HL-60 (cell line): ENCODE data around the gene FBXO34.

Source experiments
- POLR2AphosphoS5 ChIP-seq: IDR thresholded peaks from 2 replicates; pipeline ENCODE4 v1.6.1; 2012; ENCODE audit warnings: low read depth
- TF ChIP-seq, protein P1 (sequence below): IDR thresholded peaks from one replicate; pipeline ENCODE4 v1.5.1; 2011; ENCODE audit warnings: low read length, control low read depth, inconsistent platforms; ENCODE audit not compliant: insufficient read depth
- TF ChIP-seq, protein P2 (sequence below): IDR thresholded peaks from 2 replicates; pipeline ENCODE4 v1.6.1; 2012; ENCODE audit warnings: low read depth; ENCODE audit not compliant: insufficient replicate concordance

DNA sequence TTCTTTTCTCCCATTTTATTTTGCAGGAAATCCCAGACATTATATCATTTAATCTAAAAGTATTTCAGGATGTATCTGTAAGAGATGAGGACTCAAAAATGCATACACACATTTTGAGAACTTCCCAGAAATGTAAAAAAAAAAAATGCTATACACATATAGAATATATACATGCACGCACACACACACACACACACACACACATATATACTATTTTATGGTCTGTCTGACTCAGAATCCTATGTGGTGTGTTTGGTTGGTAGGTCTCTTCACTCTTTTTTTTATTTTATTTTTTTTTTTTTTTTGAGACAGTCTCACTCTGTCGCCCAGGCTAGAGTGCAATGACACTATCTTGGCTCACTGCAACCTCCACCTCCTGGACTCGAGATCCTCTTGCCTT lies 65.5 kb downstream of the FBXO34 start:
- TF ChIP-seq, protein P1, sequence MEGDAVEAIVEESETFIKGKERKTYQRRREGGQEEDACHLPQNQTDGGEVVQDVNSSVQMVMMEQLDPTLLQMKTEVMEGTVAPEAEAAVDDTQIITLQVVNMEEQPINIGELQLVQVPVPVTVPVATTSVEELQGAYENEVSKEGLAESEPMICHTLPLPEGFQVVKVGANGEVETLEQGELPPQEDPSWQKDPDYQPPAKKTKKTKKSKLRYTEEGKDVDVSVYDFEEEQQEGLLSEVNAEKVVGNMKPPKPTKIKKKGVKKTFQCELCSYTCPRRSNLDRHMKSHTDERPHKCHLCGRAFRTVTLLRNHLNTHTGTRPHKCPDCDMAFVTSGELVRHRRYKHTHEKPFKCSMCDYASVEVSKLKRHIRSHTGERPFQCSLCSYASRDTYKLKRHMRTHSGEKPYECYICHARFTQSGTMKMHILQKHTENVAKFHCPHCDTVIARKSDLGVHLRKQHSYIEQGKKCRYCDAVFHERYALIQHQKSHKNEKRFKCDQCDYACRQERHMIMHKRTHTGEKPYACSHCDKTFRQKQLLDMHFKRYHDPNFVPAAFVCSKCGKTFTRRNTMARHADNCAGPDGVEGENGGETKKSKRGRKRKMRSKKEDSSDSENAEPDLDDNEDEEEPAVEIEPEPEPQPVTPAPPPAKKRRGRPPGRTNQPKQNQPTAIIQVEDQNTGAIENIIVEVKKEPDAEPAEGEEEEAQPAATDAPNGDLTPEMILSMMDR = no peak
- TF ChIP-seq POLR2AphosphoS5 = no peak
- TF ChIP-seq, protein P2, sequence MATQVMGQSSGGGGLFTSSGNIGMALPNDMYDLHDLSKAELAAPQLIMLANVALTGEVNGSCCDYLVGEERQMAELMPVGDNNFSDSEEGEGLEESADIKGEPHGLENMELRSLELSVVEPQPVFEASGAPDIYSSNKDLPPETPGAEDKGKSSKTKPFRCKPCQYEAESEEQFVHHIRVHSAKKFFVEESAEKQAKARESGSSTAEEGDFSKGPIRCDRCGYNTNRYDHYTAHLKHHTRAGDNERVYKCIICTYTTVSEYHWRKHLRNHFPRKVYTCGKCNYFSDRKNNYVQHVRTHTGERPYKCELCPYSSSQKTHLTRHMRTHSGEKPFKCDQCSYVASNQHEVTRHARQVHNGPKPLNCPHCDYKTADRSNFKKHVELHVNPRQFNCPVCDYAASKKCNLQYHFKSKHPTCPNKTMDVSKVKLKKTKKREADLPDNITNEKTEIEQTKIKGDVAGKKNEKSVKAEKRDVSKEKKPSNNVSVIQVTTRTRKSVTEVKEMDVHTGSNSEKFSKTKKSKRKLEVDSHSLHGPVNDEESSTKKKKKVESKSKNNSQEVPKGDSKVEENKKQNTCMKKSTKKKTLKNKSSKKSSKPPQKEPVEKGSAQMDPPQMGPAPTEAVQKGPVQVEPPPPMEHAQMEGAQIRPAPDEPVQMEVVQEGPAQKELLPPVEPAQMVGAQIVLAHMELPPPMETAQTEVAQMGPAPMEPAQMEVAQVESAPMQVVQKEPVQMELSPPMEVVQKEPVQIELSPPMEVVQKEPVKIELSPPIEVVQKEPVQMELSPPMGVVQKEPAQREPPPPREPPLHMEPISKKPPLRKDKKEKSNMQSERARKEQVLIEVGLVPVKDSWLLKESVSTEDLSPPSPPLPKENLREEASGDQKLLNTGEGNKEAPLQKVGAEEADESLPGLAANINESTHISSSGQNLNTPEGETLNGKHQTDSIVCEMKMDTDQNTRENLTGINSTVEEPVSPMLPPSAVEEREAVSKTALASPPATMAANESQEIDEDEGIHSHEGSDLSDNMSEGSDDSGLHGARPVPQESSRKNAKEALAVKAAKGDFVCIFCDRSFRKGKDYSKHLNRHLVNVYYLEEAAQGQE = no peak
